Type B pancreatic cell (in vitro differentiated cells): ENCODE data around the gene ZNF382. TPM values are rescaled to one million over a fixed set of nuclear protein-coding genes. Genes with fewer than 3 reads are reported as not detected.

Source experiments
- DNase-seq: peaks from one replicate; pipeline ENCODE4 v3.0.0; 2021; ENCODE audit warnings: mixed read lengths; ENCODE audit not compliant: unreplicated experiment; ENCODE audit errors: extremely low spot score
- H3K27ac Mint-ChIP-seq: 2 replicates; pipeline ENCODE4 v1.8.0; 2021; ENCODE audit warnings: mild to moderate bottlenecking, mixed read lengths
- H3K27me3 Mint-ChIP-seq: 2 replicates; pipeline ENCODE4 v1.8.0; 2021; ENCODE audit warnings: mixed read lengths
- H3K36me3 Mint-ChIP-seq: 2 replicates; pipeline ENCODE4 v1.8.0; 2021; ENCODE audit warnings: mixed read lengths
- H3K4me1 Mint-ChIP-seq: one replicate; pipeline ENCODE4 v1.8.0; 2021; ENCODE audit warnings: mixed read lengths; ENCODE audit not compliant: unreplicated experiment
- H3K4me3 Mint-ChIP-seq: 2 replicates; pipeline ENCODE4 v1.8.0; 2021; ENCODE audit warnings: mild to moderate bottlenecking, mixed read lengths
- H3K9me3 Mint-ChIP-seq: 2 replicates; pipeline ENCODE4 v1.8.0; 2021; ENCODE audit warnings: mixed read lengths
- total RNA-seq: library from RNA; stranded (reverse); gene quantifications from 2 replicates; pipeline ENCODE4 v1.2.1, GENCODE V29; 2021; ENCODE audit warnings: low replicate concordance
- TF ChIP-seq, protein P1 (sequence below): fragments of 200-600 bp; sonication (generic); conservative IDR thresholded peaks from 2 replicates; pipeline ENCODE4 v1.5.0; 2021; ENCODE audit warnings: antibody characterized with exemption, mild to moderate bottlenecking

Gene ZNF382
- total RNA-seq, 1 donor from 2014 or later = 17.5 TPM

DNA sequence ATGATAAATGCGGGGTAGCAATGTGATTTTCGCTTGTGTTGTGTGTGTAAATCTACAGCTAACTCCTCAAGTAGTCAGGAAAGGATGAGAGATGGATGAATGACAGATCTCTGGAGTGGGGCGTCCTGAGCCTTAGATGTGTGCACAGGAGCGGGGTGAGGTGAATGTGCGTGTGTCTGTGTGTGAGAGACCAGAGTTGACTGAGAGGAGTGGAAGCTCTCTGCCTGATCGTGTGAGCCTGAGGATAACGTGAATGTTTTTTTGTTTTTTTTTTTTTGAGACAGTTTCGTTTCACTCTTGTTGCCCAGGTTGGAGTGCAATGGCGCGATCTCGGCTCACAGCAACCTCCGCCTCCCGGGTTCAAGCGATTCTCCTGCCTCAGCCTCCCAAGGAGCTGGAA lies 60.7 kb downstream of the ZNF382 start:
- Mint-ChIP-seq H3K27ac (peak overlapping the region; percentile 89), H3K4me1 (peaks cover 31% of the 10 kb centered on the region), H3K27me3 (no peaks in the 10 kb centered on the region), H3K36me3 (peaks cover 61% of the 10 kb centered on the region), H3K4me3 (peak overlapping the region; percentile 100), H3K9me3 (peaks cover 19% of the 10 kb centered on the region)
- TF ChIP-seq, protein P1, sequence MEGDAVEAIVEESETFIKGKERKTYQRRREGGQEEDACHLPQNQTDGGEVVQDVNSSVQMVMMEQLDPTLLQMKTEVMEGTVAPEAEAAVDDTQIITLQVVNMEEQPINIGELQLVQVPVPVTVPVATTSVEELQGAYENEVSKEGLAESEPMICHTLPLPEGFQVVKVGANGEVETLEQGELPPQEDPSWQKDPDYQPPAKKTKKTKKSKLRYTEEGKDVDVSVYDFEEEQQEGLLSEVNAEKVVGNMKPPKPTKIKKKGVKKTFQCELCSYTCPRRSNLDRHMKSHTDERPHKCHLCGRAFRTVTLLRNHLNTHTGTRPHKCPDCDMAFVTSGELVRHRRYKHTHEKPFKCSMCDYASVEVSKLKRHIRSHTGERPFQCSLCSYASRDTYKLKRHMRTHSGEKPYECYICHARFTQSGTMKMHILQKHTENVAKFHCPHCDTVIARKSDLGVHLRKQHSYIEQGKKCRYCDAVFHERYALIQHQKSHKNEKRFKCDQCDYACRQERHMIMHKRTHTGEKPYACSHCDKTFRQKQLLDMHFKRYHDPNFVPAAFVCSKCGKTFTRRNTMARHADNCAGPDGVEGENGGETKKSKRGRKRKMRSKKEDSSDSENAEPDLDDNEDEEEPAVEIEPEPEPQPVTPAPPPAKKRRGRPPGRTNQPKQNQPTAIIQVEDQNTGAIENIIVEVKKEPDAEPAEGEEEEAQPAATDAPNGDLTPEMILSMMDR = no peak
- DNase-seq = no peak

- no peaks in the 10 kb centered on the region for H3K27me3 Mint-ChIP-seq
- H3K27ac Mint-ChIP-seq = peak overlapping the region; percentile 23
These were observed 63.5 kb downstream of the ZNF382 start for GRCh38 chr19:36668646-36669045.

GRCh38 chr19:36672368-36672767 lies 67.3 kb downstream of the ZNF382 start:
- Mint-ChIP-seq H3K36me3 (peaks cover 36% of the 10 kb centered on the region), H3K9me3 (peaks cover 12% of the 10 kb centered on the region)
- TF ChIP-seq, protein P1 = no peak

More at GRCh38 chr19:36668646-36669045, 63.5 kb downstream of the ZNF382 start:
- Mint-ChIP-seq H3K4me1 (peaks cover 31% of the 10 kb centered on the region), H3K4me3 (peak overlapping the region; percentile 56), H3K36me3 (peaks cover 56% of the 10 kb centered on the region), H3K9me3 (peaks cover 19% of the 10 kb centered on the region)
- no peak for DNase-seq
- TF ChIP-seq, protein P1 = no peak

DNA sequence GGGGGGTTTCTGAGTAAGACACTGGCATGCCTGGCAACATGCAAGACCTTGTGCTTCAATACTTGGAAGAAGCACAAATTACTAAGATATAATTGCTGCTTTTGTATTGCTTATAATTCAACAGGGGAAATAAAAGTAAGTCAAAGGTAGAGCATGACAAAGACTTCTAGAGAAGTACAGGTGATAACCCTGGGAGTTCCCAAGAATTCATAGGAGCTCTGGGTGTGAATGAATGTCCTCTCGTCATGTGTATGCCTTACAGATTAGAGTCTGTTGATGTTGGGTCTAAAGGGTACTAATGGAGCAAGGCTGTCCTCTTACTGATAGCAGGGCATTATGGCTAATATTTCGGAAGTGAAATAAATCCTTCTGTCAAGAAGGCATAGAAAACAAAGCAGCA lies 69.1 kb downstream of the ZNF382 start:
- Mint-ChIP-seq H3K9me3 (peaks cover 2% of the 10 kb centered on the region), H3K27ac (no peak overlapping the region), H3K4me1 (peaks cover 2% of the 10 kb centered on the region), H3K4me3 (no peak overlapping the region), H3K27me3 (no peaks in the 10 kb centered on the region), H3K36me3 (peaks cover 37% of the 10 kb centered on the region)
- TF ChIP-seq, protein P1 = no peak
- DNase-seq = no peak

More at GRCh38 chr19:36672368-36672767, 67.3 kb downstream of the ZNF382 start:
- Mint-ChIP-seq H3K4me3 (no peak overlapping the region), H3K27ac (no peak overlapping the region), H3K4me1 (peaks cover 12% of the 10 kb centered on the region), H3K27me3 (no peaks in the 10 kb centered on the region)
- DNase-seq = no peak

GRCh38 chr19:36679455-36679854 lies 74.3 kb downstream of the ZNF382 start:
- TF ChIP-seq, protein P1 = no peak
- Mint-ChIP-seq H3K9me3 (no peaks in the 10 kb centered on the region), H3K27me3 (no peaks in the 10 kb centered on the region), H3K27ac (no peak overlapping the region), H3K4me1 (no peaks in the 10 kb centered on the region), H3K36me3 (peaks cover 43% of the 10 kb centered on the region), H3K4me3 (no peak overlapping the region)
- no peak for DNase-seq

Other genes starting within 250 kb of the ZNF382 start
- 7.6 and 10.9 TPM in 2 replicates for gene ZFP14, start 226.1 kb upstream of the ZNF382 start, total RNA-seq
- gene ZFP82, start 186.7 kb upstream of the ZNF382 start, total RNA-seq = 6.0 and 13.0 TPM in 2 replicates
- gene ZNF566, start 115.8 kb upstream of the ZNF382 start, total RNA-seq = 14.1 and 22.1 TPM in 2 replicates
- 27.8 and 35.7 TPM in 2 replicates for gene ZNF260, start 77.0 kb upstream of the ZNF382 start, total RNA-seq
- gene ZNF529, start 32.0 kb upstream of the ZNF382 start, total RNA-seq = 19.3 and 23.9 TPM in 2 replicates
- gene ZNF461, start 61.5 kb downstream of the ZNF382 start, total RNA-seq = 9.8 and 11.3 TPM in 2 replicates
- 10.4 and 12.3 TPM in 2 replicates for gene ZNF567, start 82.3 kb downstream of the ZNF382 start, total RNA-seq
- gene ZNF850, start 167.5 kb downstream of the ZNF382 start, total RNA-seq = 10.4 and 11.3 TPM in 2 replicates
- 10.0 and 10.1 TPM in 2 replicates for gene ZNF790, start 233.1 kb downstream of the ZNF382 start, total RNA-seq
- 10.9 and 12.5 TPM in 2 replicates for gene ZNF345, start 245.6 kb downstream of the ZNF382 start, total RNA-seq